Left lobe of liver (tissue), 2 donors: Measurements from ENCODE around the gene TMEM200C. TPM values are rescaled to one million over a fixed set of nuclear protein-coding genes. Genes with fewer than 3 reads are reported as not detected.

Experiments
- ATAC-seq: fragments of 200-7000 bp; cut with Tn5 transposase; one replicate; pipeline ENCODE4 v1.9.1; 2020; ENCODE audit warnings: mild to moderate bottlenecking, moderate library complexity
- DNase-seq: peaks from one replicate; pipeline ENCODE4 v3.0.0-alpha.2; 2020; ENCODE audit warnings: low spot score
- total RNA-seq: library from RNA; stranded (reverse); gene quantifications from one replicate; pipeline ENCODE4 v1.2.1, GENCODE V29; 2021
- donor health status: DM: no; HTN: no; CAD: no; lungs with moderate emphysema.
- donor health status: DM: no; HTN: yes; CAD: no.

The TMEM200C gene
- total RNA-seq, 1 donor from 2014 or later, result 3.7 TPM

DNA sequence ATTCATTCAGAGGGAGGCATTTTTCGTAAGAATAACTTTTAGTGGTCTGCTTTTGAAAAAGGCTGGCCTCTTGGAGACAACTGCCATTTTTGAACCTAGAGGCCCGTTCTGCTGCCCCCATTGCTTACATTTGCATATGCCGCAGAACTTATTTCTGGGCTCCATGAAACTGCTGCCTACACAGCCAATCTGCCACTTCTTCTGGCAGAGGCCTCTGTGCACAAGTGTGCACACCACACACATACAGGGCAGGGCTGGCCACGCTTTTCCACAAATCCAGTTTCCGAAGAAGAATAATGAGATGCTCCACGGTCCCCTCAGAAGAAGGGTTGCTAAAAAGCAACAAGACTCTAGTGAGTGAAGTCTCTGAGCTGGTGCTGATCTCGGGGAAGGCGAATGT, 56.2 kb downstream of the TMEM200C start:
- DNase-seq, result no peak
- ATAC-seq, result no peak
